ENCODE measurements around the gene NKG7.

GRCh38 chr19:51371186-51371690 is 1.2 kb downstream of the NKG7 start:
- TF ChIP-seq CTCF (IDR thresholded peaks at IDR 0.05) = no peak
- TF ChIP-seq POLR2AphosphoS5 (IDR thresholded peaks at IDR 0.05) = no peak
- TF ChIP-seq POLR2A (IDR thresholded peaks at IDR 0.05; ENCODE audit: low read depth) = no peak
- TF ChIP-seq EP300 (IDR thresholded peaks at IDR 0.05) = no peak
